Measurements from ENCODE around the gene MMP25.

GRCh38 chr16:3088450-3088849 lies 42.1 kb downstream of the MMP25 start:
- TF ChIP-seq CTCF (IDR thresholded peaks at IDR 0.05) (no peak), POLR2A (IDR thresholded peaks at IDR 0.05) (no peak)

All from lower leg skin (tissue), 3 donors.